GM23338 (cell line): ENCODE measurements around the gene BMAL1. TPM values are rescaled to one million over a fixed set of nuclear protein-coding genes. Genes with fewer than 3 reads are reported as not detected.

Experiments
- CREB1 ChIP-seq: fragments of 250-450 bp; sonication (Bioruptor Pico); IDR thresholded peaks from 2 replicates; pipeline ENCODE4 v1.5.0; 2020; ENCODE audit warnings: low read depth, mild to moderate bottlenecking, moderate library complexity
- EZH2 ChIP-seq: fragments of 200-600 bp; sonication (generic); IDR thresholded peaks from one replicate; pipeline ENCODE4 v1.8.0; 2017; ENCODE audit warnings: antibody characterized with exemption, mild to moderate bottlenecking, low read depth; ENCODE audit not compliant: unreplicated experiment
- NANOG ChIP-seq: IDR thresholded peaks from 2 replicates; pipeline ENCODE4 v1.6.1; 2016; ENCODE audit warnings: antibody characterized with exemption, borderline replicate concordance
- POLR2AphosphoS5 ChIP-seq: IDR thresholded peaks from 2 replicates; pipeline ENCODE4 v1.6.1; 2016; ENCODE audit warnings: antibody characterized with exemption, low read depth
- STAT1 ChIP-seq: IDR thresholded peaks from one replicate; pipeline ENCODE4 v1.6.1; 2016; ENCODE audit warnings: antibody characterized with exemption; ENCODE audit not compliant: unreplicated experiment
- ZNF114 ChIP-seq: fragments of 250-450 bp; sonication (Bioruptor Pico); IDR thresholded peaks from 2 replicates; pipeline ENCODE4 v1.5.0; 2020; ENCODE audit warnings: mild to moderate bottlenecking, moderate library complexity
- ZNF331 ChIP-seq: fragments of 250-450 bp; sonication (Bioruptor Pico); IDR thresholded peaks from 2 replicates; pipeline ENCODE4 v1.5.0; 2020; ENCODE audit warnings: low read depth, mild to moderate bottlenecking, moderate library complexity
- polyA plus RNA-seq: library from polyadenylated mRNA; unstranded; fragments of >200 nt; fragmentation: Nextera tagmentation; extraction: Ambion mirVana; gene quantifications from 2 replicates; pipeline ENCODE4 v1.2.1, GENCODE V29; 2016
- total RNA-seq: library from RNA; depleted of rRNA; stranded (reverse); fragments of >200 nt; shearing (Covaris generic); gene quantifications from 2 replicates; pipeline ENCODE4 v1.2.3, GENCODE V29; 2014
- TF ChIP-seq, protein P1 (sequence below): fragments of 250-450 bp; sonication (Bioruptor Pico); IDR thresholded peaks from 2 replicates; pipeline ENCODE4 v1.5.0; 2020; ENCODE audit warnings: mild to moderate bottlenecking, moderate library complexity
- TF ChIP-seq, protein P2 (sequence below), 2 experiments: fragments of 200-600 bp in 1 of 2; sonication (generic) in 1 of 2; conservative IDR thresholded peaks; 2 replicates each; pipeline versions ENCODE4 v1.5.1 to v1.6.1; 2016 to 2017; ENCODE audit warnings: antibody characterized with exemption in 2 of 2, low read depth in 2 of 2, mild to moderate bottlenecking in 2 of 2, moderate library complexity in 1 of 2

BMAL1 gene
- total and polyA plus RNA-seq, 2 experiments from 2014 or later: 5.1 to 7.2 TPM

DNA sequence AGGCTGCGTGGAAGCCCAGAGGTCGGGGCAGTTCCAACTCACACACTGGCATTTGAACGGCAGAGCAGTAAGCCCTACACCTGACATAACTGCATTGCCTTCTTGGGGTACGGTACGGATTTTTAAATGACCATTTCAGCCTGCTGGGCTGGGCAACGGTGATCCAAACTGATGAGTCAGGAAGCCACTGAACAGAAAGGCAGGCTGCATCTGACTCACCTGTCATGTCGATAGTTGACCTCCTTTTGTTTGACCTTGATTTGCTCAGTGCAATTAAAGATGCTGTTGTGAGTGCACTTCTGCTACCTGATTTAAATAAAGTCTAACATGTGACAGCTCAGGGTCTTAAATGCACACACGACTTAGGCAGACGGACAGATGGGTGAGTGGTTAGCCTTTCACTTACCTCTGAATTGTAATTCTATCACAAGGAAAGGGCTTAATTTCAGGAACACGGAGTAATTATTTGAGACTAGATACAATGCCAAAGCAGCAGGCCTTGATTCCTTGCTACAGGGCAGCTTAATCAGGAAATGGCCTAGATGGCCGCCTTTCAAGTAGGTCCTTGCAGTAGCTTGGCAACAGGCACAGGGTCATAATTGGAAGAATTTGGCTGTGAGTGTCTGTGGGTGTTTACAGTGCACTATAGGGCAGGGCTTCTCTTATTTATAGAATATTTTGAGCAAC, 52.2 kb downstream of the BMAL1 start (continued):
- TF ChIP-seq, protein P1, sequence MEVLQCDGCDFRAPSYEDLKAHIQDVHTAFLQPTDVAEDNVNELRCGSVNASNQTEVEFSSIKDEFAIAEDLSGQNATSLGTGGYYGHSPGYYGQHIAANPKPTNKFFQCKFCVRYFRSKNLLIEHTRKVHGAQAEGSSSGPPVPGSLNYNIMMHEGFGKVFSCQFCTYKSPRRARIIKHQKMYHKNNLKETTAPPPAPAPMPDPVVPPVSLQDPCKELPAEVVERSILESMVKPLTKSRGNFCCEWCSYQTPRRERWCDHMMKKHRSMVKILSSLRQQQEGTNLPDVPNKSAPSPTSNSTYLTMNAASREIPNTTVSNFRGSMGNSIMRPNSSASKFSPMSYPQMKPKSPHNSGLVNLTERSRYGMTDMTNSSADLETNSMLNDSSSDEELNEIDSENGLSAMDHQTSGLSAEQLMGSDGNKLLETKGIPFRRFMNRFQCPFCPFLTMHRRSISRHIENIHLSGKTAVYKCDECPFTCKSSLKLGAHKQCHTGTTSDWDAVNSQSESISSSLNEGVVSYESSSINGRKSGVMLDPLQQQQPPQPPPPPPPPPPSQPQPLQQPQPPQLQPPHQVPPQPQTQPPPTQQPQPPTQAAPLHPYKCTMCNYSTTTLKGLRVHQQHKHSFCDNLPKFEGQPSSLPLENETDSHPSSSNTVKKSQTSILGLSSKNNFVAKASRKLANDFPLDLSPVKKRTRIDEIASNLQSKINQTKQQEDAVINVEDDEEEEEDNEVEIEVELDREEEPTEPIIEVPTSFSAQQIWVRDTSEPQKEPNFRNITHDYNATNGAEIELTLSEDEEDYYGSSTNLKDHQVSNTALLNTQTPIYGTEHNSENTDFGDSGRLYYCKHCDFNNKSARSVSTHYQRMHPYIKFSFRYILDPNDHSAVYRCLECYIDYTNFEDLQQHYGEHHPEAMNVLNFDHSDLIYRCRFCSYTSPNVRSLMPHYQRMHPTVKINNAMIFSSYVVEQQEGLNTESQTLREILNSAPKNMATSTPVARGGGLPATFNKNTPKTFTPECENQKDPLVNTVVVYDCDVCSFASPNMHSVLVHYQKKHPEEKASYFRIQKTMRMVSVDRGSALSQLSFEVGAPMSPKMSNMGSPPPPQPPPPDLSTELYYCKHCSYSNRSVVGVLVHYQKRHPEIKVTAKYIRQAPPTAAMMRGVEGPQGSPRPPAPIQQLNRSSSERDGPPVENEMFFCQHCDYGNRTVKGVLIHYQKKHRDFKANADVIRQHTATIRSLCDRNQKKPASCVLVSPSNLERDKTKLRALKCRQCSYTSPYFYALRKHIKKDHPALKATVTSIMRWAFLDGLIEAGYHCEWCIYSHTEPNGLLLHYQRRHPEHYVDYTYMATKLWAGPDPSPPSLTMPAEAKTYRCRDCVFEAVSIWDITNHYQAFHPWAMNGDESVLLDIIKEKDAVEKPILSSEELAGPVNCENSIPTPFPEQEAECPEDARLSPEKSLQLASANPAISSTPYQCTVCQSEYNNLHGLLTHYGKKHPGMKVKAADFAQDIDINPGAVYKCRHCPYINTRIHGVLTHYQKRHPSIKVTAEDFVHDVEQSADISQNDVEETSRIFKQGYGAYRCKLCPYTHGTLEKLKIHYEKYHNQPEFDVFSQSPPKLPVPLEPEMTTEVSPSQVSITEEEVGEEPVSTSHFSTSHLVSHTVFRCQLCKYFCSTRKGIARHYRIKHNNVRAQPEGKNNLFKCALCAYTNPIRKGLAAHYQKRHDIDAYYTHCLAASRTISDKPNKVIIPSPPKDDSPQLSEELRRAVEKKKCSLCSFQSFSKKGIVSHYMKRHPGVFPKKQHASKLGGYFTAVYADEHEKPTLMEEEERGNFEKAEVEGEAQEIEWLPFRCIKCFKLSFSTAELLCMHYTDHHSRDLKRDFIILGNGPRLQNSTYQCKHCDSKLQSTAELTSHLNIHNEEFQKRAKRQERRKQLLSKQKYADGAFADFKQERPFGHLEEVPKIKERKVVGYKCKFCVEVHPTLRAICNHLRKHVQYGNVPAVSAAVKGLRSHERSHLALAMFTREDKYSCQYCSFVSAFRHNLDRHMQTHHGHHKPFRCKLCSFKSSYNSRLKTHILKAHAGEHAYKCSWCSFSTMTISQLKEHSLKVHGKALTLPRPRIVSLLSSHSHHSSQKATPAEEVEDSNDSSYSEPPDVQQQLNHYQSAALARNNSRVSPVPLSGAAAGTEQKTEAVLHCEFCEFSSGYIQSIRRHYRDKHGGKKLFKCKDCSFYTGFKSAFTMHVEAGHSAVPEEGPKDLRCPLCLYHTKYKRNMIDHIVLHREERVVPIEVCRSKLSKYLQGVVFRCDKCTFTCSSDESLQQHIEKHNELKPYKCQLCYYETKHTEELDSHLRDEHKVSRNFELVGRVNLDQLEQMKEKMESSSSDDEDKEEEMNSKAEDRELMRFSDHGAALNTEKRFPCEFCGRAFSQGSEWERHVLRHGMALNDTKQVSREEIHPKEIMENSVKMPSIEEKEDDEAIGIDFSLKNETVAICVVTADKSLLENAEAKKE: no peak
- TF ChIP-seq STAT1 (no peak), CREB1 (no peak), EZH2 (no peak), ZNF331 (CRISPR knock-in tag) (no peak), ZNF114 (no peak), NANOG (no peak), POLR2AphosphoS5 (no peak)
- TF ChIP-seq, protein P2, sequence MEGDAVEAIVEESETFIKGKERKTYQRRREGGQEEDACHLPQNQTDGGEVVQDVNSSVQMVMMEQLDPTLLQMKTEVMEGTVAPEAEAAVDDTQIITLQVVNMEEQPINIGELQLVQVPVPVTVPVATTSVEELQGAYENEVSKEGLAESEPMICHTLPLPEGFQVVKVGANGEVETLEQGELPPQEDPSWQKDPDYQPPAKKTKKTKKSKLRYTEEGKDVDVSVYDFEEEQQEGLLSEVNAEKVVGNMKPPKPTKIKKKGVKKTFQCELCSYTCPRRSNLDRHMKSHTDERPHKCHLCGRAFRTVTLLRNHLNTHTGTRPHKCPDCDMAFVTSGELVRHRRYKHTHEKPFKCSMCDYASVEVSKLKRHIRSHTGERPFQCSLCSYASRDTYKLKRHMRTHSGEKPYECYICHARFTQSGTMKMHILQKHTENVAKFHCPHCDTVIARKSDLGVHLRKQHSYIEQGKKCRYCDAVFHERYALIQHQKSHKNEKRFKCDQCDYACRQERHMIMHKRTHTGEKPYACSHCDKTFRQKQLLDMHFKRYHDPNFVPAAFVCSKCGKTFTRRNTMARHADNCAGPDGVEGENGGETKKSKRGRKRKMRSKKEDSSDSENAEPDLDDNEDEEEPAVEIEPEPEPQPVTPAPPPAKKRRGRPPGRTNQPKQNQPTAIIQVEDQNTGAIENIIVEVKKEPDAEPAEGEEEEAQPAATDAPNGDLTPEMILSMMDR (conservative IDR thresholded peaks at IDR 0.05; ENCODE audit: low read depth in 2 of 2): no peak
